GM23338 (cell line): ENCODE results near the gene OR52N2. TPM values are rescaled to one million over a fixed set of nuclear protein-coding genes. Genes with fewer than 3 reads are reported as not detected.

Experiments
- ATAC-seq: fragments of 200-7000 bp; cut with Tn5 transposase; 3 replicates; pipeline ENCODE4 v1.9.1; 2020
- DNase-seq: peaks from one replicate; pipeline ENCODE4 v3.0.0-alpha.2; 2015; ENCODE audit warnings: low spot score
- H2AFZ ChIP-seq: fragments of 200-600 bp; sonication (generic); 2 replicates; pipeline ENCODE4 v1.8.0; 2016; ENCODE audit warnings: antibody characterized with exemption, mild to moderate bottlenecking, moderate library complexity
- H3F3A ChIP-seq: fragments of 200-600 bp; sonication (generic); replicated peaks from 2 replicates; pipeline ENCODE4 v1.8.0; 2017; ENCODE audit warnings: antibody characterized with exemption, mixed run types, low read depth
- H3K27ac ChIP-seq: fragments of 200-600 bp; sonication (generic); 2 replicates; pipeline ENCODE4 v1.6.1; 2016; ENCODE audit warnings: low read depth
- H3K27me3 ChIP-seq: fragments of 200-600 bp; sonication (generic); 2 replicates; pipeline ENCODE4 v1.8.0; 2016; ENCODE audit warnings: mild to moderate bottlenecking, mixed run types, moderate library complexity; ENCODE audit not compliant: insufficient read depth
- H3K36me3 ChIP-seq: fragments of 200-600 bp; sonication (generic); 2 replicates; pipeline ENCODE4 v1.8.0; 2016; ENCODE audit warnings: mild to moderate bottlenecking; ENCODE audit not compliant: insufficient read depth
- H3K4me1 ChIP-seq: fragments of 200-600 bp; sonication (generic); 2 replicates; pipeline ENCODE4 v1.8.0; 2016; ENCODE audit warnings: mild to moderate bottlenecking, moderate library complexity; ENCODE audit not compliant: insufficient read depth
- H3K4me2 ChIP-seq: fragments of 200-600 bp; sonication (generic); 2 replicates; pipeline ENCODE4 v1.7.1; 2017; ENCODE audit warnings: mixed run types
- H3K4me3 ChIP-seq: fragments of 200-600 bp; sonication (generic); 2 replicates; pipeline ENCODE4 v1.6.1; 2016; ENCODE audit warnings: mixed run types
- H3K79me2 ChIP-seq: fragments of 200-600 bp; sonication (generic); replicated peaks from 2 replicates; pipeline ENCODE4 v1.8.0; 2017; ENCODE audit warnings: mild to moderate bottlenecking; ENCODE audit not compliant: insufficient read depth
- H3K9me2 ChIP-seq: fragments of 200-600 bp; sonication (generic); 2 replicates; pipeline ENCODE4 v1.8.0; 2017; ENCODE audit not compliant: insufficient read depth
- H4K20me1 ChIP-seq: fragments of 200-600 bp; sonication (generic); replicated peaks from 2 replicates; pipeline ENCODE4 v1.8.0; 2017; ENCODE audit warnings: mild to moderate bottlenecking; ENCODE audit not compliant: insufficient read depth
- H3K27ac Mint-ChIP-seq: 2 replicates; pipeline ENCODE4 v1.8.0; 2020; ENCODE audit warnings: inconsistent platforms, mild to moderate bottlenecking, moderate library complexity, mixed read lengths
- H3K27me3 Mint-ChIP-seq: 3 replicates; pipeline ENCODE4 v1.8.0; 2022; ENCODE audit warnings: low read depth, mild to moderate bottlenecking, moderate library complexity, mixed read lengths, inconsistent platforms; ENCODE audit not compliant: insufficient read depth, poor library complexity
- H3K36me3 Mint-ChIP-seq: 3 replicates; pipeline ENCODE4 v1.8.0; 2021; ENCODE audit warnings: low read depth, mild to moderate bottlenecking, inconsistent platforms, moderate library complexity, mixed read lengths
- H3K4me1 Mint-ChIP-seq: 3 replicates; pipeline ENCODE4 v1.8.0; 2020; ENCODE audit warnings: mild to moderate bottlenecking, inconsistent platforms, mixed read lengths
- H3K4me3 Mint-ChIP-seq: 3 replicates; pipeline ENCODE4 v1.8.0; 2021; ENCODE audit warnings: moderate library complexity, mild to moderate bottlenecking, inconsistent platforms, mixed read lengths
- H3K9me3 Mint-ChIP-seq: 3 replicates; pipeline ENCODE4 v1.8.0; 2020; ENCODE audit warnings: moderate library complexity, mild to moderate bottlenecking, inconsistent platforms, mixed read lengths
- CREB1 ChIP-seq: fragments of 250-450 bp; sonication (Bioruptor Pico); IDR thresholded peaks from 2 replicates; pipeline ENCODE4 v1.5.0; 2020; ENCODE audit warnings: low read depth, mild to moderate bottlenecking, moderate library complexity
- EZH2 ChIP-seq: fragments of 200-600 bp; sonication (generic); IDR thresholded peaks from one replicate; pipeline ENCODE4 v1.8.0; 2017; ENCODE audit warnings: antibody characterized with exemption, mild to moderate bottlenecking, low read depth; ENCODE audit not compliant: unreplicated experiment
- EZH2phosphoT487 ChIP-seq: fragments of 200-600 bp; sonication (generic); IDR thresholded peaks from one replicate; pipeline ENCODE4 v1.8.1; 2018; ENCODE audit warnings: antibody characterized with exemption; ENCODE audit not compliant: unreplicated experiment
- NANOG ChIP-seq: IDR thresholded peaks from 2 replicates; pipeline ENCODE4 v1.6.1; 2016; ENCODE audit warnings: antibody characterized with exemption, borderline replicate concordance
- POLR2AphosphoS5 ChIP-seq: IDR thresholded peaks from 2 replicates; pipeline ENCODE4 v1.6.1; 2016; ENCODE audit warnings: antibody characterized with exemption, low read depth
- STAT1 ChIP-seq: IDR thresholded peaks from one replicate; pipeline ENCODE4 v1.6.1; 2016; ENCODE audit warnings: antibody characterized with exemption; ENCODE audit not compliant: unreplicated experiment
- ZNF114 ChIP-seq: fragments of 250-450 bp; sonication (Bioruptor Pico); IDR thresholded peaks from 2 replicates; pipeline ENCODE4 v1.5.0; 2020; ENCODE audit warnings: mild to moderate bottlenecking, moderate library complexity
- ZNF331 ChIP-seq: fragments of 250-450 bp; sonication (Bioruptor Pico); IDR thresholded peaks from 2 replicates; pipeline ENCODE4 v1.5.0; 2020; ENCODE audit warnings: low read depth, mild to moderate bottlenecking, moderate library complexity
- polyA plus RNA-seq: library from polyadenylated mRNA; unstranded; fragments of >200 nt; fragmentation: Nextera tagmentation; extraction: Ambion mirVana; gene quantifications from 2 replicates; pipeline ENCODE4 v1.2.1, GENCODE V29; 2016
- total RNA-seq: library from RNA; depleted of rRNA; stranded (reverse); fragments of >200 nt; shearing (Covaris generic); gene quantifications from 2 replicates; pipeline ENCODE4 v1.2.3, GENCODE V29; 2014
- TF ChIP-seq, protein P1 (sequence below): IDR thresholded peaks from 2 replicates; pipeline ENCODE4 v1.6.1; 2016; ENCODE audit warnings: antibody characterized with exemption
- TF ChIP-seq, protein P2 (sequence below): fragments of 250-450 bp; sonication (Bioruptor Pico); IDR thresholded peaks from 2 replicates; pipeline ENCODE4 v1.5.0; 2020; ENCODE audit warnings: mild to moderate bottlenecking, moderate library complexity
- TF ChIP-seq, protein P3 (sequence below), 2 experiments: fragments of 200-600 bp in 1 of 2; sonication (generic) in 1 of 2; conservative IDR thresholded peaks; 2 replicates each; pipeline versions ENCODE4 v1.5.1 to v1.6.1; 2016 to 2017; ENCODE audit warnings: antibody characterized with exemption in 2 of 2, low read depth in 2 of 2, mild to moderate bottlenecking in 2 of 2, moderate library complexity in 1 of 2

The OR52N2 gene
- total and polyA plus RNA-seq, 2 experiments from 2014 or later = 0.19 TPM; not detected in 1

DNA sequence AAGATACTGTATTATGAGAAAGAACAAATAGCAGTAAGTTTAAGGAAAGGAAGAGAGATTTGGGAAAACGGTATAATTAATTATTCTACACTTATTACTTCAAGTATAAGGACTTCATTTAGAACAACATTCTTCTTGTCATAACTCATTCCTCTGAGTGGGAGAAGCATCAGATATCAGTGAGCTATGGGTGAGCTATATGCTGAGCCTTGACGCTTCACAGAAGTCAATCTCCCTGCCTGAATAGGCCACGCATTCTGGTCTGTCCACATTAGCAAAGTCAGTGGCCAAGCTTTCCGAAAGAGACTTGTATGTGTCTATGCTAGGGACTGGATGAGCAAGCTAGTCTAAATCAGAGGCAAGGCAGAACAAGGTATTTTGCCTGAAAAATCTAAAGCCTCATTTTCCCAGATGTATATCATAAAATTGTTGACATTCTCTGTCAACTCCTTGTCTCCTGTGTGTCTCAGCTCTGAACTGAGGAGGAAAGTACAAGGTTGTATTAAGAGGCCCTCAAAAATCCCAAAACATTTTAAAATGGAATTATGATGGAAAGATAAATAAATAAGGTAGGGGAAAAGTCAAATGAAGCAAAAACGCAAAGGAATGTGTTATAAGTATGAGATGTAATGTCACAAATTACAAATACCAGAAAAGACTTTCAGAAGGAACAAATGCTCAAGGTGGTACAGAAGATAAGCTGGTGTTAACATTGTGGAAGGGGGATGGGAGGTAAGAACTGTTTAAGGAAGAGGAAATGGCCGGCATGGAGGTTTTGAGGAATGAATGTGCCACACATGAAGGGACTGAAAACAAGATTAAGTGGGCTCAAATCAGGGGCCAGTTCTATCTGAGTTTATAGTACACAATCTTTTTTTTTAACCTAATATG is 1.4 kb downstream of the OR52N2 start (continued):
- TF ChIP-seq, protein P1, sequence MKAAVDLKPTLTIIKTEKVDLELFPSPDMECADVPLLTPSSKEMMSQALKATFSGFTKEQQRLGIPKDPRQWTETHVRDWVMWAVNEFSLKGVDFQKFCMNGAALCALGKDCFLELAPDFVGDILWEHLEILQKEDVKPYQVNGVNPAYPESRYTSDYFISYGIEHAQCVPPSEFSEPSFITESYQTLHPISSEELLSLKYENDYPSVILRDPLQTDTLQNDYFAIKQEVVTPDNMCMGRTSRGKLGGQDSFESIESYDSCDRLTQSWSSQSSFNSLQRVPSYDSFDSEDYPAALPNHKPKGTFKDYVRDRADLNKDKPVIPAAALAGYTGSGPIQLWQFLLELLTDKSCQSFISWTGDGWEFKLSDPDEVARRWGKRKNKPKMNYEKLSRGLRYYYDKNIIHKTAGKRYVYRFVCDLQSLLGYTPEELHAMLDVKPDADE = no peak
- no peak for TF ChIP-seq CREB1 (CRISPR knock-in tag)
- no peak for TF ChIP-seq STAT1

DNA sequence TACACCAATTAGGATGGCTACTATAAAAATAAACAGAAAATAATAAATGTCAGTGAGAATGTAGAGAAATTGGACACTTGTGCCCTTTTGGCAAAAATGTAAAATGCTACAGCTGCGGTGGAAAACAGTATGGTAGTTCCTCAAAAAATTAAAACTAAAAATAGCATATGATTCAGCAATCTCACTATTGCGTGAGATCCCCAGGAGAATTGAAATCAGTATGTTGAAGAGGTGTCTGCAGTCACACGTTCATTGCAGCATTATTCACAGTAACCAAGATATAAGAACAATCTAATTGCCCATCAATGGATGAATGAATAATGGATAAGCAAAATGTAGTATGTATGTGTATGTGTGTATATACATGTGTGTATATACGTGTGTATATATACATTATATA is 6.8 kb downstream of the OR52N2 start:
- H3K4me1 Mint-ChIP-seq = peaks cover 11% of the 10 kb centered on the region; the same call in 2 of the 3 replicates
- Histone ChIP-seq H3K27ac (no peak overlapping the region), H3F3A (no peaks in the 10 kb centered on the region), H3K27me3 (no peaks in the 10 kb centered on the region), H3K4me1 (peaks cover 13% of the 10 kb centered on the region; the same call in 1 of the 2 replicates), H3K36me3 (no peaks in the 10 kb centered on the region), H2AFZ (no peak overlapping the region), H3K4me2 (no peak overlapping the region), H3K4me3 (no peak overlapping the region), H4K20me1 (no peaks in the 10 kb centered on the region), H3K79me2 (no peaks in the 10 kb centered on the region), H3K9me2 (no peaks in the 10 kb centered on the region; the same call in 1 of the 2 replicates)
- no peak overlapping the region for H3K4me3 Mint-ChIP-seq
- no peaks in the 10 kb centered on the region for H3K36me3 Mint-ChIP-seq
- H3K27ac Mint-ChIP-seq = no peak overlapping the region
- ATAC-seq (no peak), DNase-seq (no peak)
- H3K9me3 Mint-ChIP-seq = no peaks in the 10 kb centered on the region
- H3K27me3 Mint-ChIP-seq = no peaks in the 10 kb centered on the region
- TF ChIP-seq NANOG = no peak
- TF ChIP-seq EZH2 = no peak
- no peak for TF ChIP-seq ZNF114
- TF ChIP-seq, protein P2, sequence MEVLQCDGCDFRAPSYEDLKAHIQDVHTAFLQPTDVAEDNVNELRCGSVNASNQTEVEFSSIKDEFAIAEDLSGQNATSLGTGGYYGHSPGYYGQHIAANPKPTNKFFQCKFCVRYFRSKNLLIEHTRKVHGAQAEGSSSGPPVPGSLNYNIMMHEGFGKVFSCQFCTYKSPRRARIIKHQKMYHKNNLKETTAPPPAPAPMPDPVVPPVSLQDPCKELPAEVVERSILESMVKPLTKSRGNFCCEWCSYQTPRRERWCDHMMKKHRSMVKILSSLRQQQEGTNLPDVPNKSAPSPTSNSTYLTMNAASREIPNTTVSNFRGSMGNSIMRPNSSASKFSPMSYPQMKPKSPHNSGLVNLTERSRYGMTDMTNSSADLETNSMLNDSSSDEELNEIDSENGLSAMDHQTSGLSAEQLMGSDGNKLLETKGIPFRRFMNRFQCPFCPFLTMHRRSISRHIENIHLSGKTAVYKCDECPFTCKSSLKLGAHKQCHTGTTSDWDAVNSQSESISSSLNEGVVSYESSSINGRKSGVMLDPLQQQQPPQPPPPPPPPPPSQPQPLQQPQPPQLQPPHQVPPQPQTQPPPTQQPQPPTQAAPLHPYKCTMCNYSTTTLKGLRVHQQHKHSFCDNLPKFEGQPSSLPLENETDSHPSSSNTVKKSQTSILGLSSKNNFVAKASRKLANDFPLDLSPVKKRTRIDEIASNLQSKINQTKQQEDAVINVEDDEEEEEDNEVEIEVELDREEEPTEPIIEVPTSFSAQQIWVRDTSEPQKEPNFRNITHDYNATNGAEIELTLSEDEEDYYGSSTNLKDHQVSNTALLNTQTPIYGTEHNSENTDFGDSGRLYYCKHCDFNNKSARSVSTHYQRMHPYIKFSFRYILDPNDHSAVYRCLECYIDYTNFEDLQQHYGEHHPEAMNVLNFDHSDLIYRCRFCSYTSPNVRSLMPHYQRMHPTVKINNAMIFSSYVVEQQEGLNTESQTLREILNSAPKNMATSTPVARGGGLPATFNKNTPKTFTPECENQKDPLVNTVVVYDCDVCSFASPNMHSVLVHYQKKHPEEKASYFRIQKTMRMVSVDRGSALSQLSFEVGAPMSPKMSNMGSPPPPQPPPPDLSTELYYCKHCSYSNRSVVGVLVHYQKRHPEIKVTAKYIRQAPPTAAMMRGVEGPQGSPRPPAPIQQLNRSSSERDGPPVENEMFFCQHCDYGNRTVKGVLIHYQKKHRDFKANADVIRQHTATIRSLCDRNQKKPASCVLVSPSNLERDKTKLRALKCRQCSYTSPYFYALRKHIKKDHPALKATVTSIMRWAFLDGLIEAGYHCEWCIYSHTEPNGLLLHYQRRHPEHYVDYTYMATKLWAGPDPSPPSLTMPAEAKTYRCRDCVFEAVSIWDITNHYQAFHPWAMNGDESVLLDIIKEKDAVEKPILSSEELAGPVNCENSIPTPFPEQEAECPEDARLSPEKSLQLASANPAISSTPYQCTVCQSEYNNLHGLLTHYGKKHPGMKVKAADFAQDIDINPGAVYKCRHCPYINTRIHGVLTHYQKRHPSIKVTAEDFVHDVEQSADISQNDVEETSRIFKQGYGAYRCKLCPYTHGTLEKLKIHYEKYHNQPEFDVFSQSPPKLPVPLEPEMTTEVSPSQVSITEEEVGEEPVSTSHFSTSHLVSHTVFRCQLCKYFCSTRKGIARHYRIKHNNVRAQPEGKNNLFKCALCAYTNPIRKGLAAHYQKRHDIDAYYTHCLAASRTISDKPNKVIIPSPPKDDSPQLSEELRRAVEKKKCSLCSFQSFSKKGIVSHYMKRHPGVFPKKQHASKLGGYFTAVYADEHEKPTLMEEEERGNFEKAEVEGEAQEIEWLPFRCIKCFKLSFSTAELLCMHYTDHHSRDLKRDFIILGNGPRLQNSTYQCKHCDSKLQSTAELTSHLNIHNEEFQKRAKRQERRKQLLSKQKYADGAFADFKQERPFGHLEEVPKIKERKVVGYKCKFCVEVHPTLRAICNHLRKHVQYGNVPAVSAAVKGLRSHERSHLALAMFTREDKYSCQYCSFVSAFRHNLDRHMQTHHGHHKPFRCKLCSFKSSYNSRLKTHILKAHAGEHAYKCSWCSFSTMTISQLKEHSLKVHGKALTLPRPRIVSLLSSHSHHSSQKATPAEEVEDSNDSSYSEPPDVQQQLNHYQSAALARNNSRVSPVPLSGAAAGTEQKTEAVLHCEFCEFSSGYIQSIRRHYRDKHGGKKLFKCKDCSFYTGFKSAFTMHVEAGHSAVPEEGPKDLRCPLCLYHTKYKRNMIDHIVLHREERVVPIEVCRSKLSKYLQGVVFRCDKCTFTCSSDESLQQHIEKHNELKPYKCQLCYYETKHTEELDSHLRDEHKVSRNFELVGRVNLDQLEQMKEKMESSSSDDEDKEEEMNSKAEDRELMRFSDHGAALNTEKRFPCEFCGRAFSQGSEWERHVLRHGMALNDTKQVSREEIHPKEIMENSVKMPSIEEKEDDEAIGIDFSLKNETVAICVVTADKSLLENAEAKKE (CRISPR knock-in tag) = no peak
- no peak for TF ChIP-seq POLR2AphosphoS5
- TF ChIP-seq EZH2phosphoT487 = no peak
- TF ChIP-seq, protein P3, sequence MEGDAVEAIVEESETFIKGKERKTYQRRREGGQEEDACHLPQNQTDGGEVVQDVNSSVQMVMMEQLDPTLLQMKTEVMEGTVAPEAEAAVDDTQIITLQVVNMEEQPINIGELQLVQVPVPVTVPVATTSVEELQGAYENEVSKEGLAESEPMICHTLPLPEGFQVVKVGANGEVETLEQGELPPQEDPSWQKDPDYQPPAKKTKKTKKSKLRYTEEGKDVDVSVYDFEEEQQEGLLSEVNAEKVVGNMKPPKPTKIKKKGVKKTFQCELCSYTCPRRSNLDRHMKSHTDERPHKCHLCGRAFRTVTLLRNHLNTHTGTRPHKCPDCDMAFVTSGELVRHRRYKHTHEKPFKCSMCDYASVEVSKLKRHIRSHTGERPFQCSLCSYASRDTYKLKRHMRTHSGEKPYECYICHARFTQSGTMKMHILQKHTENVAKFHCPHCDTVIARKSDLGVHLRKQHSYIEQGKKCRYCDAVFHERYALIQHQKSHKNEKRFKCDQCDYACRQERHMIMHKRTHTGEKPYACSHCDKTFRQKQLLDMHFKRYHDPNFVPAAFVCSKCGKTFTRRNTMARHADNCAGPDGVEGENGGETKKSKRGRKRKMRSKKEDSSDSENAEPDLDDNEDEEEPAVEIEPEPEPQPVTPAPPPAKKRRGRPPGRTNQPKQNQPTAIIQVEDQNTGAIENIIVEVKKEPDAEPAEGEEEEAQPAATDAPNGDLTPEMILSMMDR (conservative IDR thresholded peaks at IDR 0.05; ENCODE audit: low read depth in 2 of 2) = no peak
- TF ChIP-seq ZNF331 = no peak
- TF ChIP-seq CREB1 (CRISPR knock-in tag) = no peak
